CD8-positive, alpha-beta memory T cell (primary cell): ENCODE measurements around the gene MRC2. TPM values are rescaled to one million over a fixed set of nuclear protein-coding genes. Genes with fewer than 3 reads are reported as not detected.

Experiments used
- CTCF ChIA-PET: fragments of 350-600 bp; sonication (Branson Sonifier 250); formaldehyde crosslinking; loops from one replicate; lab custom pipeline; 2021; ENCODE audit warnings: antibody characterized with exemption; lab: Charles Lee
- POLR2A ChIA-PET: fragments of 350-600 bp; sonication (Branson Sonifier 250); formaldehyde crosslinking; loops from one replicate; lab custom pipeline; 2021; ENCODE audit warnings: antibody characterized with exemption; lab: Charles Lee
- DNase-seq, 5 donors: peaks; one replicate each; pipeline versions ENCODE4 v3.0.0 to v3.0.0-alpha.2; 2020 to 2022; ENCODE audit warnings: mixed read lengths in 1 of 5
- H3K27ac ChIP-seq: one replicate; pipeline ENCODE4 v1.7.0; 2013; ENCODE audit warnings: low read depth, mild to moderate bottlenecking, low read length, moderate library complexity
- H3K27me3 ChIP-seq: 2 replicates; pipeline ENCODE4 v1.7.0; 2013; ENCODE audit warnings: low read length, mild to moderate bottlenecking; ENCODE audit not compliant: insufficient read depth, poor library complexity, severe bottlenecking
- H3K36me3 ChIP-seq: 2 replicates; pipeline ENCODE4 v1.7.0; 2013; ENCODE audit warnings: mild to moderate bottlenecking, low read length, moderate library complexity; ENCODE audit not compliant: insufficient read depth
- H3K4me1 ChIP-seq: 2 replicates; pipeline ENCODE4 v1.7.0; 2013; ENCODE audit warnings: mild to moderate bottlenecking, low read length, moderate library complexity; ENCODE audit not compliant: insufficient read depth
- H3K4me3 ChIP-seq: 2 replicates; pipeline ENCODE4 v1.7.0; 2013; ENCODE audit warnings: mild to moderate bottlenecking, low read length
- H3K9me3 ChIP-seq: 2 replicates; pipeline ENCODE4 v1.7.0; 2013; ENCODE audit warnings: mild to moderate bottlenecking, low read length
- H3K27ac Mint-ChIP-seq, 8 donors: one replicate each; pipeline ENCODE4 v1.8.0; 2020 to 2021; ENCODE audit warnings: mixed read lengths in 8 of 8, mild to moderate bottlenecking in 6 of 8, inconsistent platforms in 3 of 8, moderate library complexity in 3 of 8
- H3K27me3 Mint-ChIP-seq, 2 donors: one replicate each; pipeline ENCODE4 v1.8.0; 2020 to 2021; ENCODE audit warnings: mixed read lengths in 2 of 2, mild to moderate bottlenecking in 1 of 2, moderate library complexity in 1 of 2
- H3K36me3 Mint-ChIP-seq, 3 donors: one replicate each; pipeline ENCODE4 v1.8.0; 2020 to 2021; ENCODE audit warnings: mixed read lengths in 3 of 3, inconsistent platforms in 1 of 3, mild to moderate bottlenecking in 1 of 3
- H3K4me1 Mint-ChIP-seq, 3 donors: one replicate each; pipeline ENCODE4 v1.8.0; 2020 to 2021; ENCODE audit warnings: mixed read lengths in 3 of 3, inconsistent platforms in 1 of 3, mild to moderate bottlenecking in 1 of 3
- H3K4me3 Mint-ChIP-seq, 7 donors: one replicate each; pipeline ENCODE4 v1.8.0; 2020 to 2021; ENCODE audit warnings: mixed read lengths in 7 of 7, mild to moderate bottlenecking in 6 of 7, moderate library complexity in 4 of 7, inconsistent platforms in 2 of 7
- H3K9me3 Mint-ChIP-seq, 5 donors: one replicate each; pipeline ENCODE4 v1.8.0; 2020 to 2022; ENCODE audit warnings: mixed read lengths in 5 of 5, mild to moderate bottlenecking in 3 of 5, moderate library complexity in 2 of 5, inconsistent platforms in 1 of 5
- polyA plus RNA-seq: library from polyadenylated mRNA; unstranded; fragments of 300-500 nt; fragmentation: Illumina TruSeq; gene quantifications from one replicate; pipeline ENCODE4 v1.2.3, GENCODE V29; 2021
- total RNA-seq, 2 experiments: library from RNA; stranded (reverse); gene quantifications; one replicate each; pipeline ENCODE4 v1.2.3, GENCODE V29; 2021

Gene MRC2
- total and polyA plus RNA-seq, 3 experiments from 2014 or later: 0.08 to 10.2 (median 10.0) TPM

DNA sequence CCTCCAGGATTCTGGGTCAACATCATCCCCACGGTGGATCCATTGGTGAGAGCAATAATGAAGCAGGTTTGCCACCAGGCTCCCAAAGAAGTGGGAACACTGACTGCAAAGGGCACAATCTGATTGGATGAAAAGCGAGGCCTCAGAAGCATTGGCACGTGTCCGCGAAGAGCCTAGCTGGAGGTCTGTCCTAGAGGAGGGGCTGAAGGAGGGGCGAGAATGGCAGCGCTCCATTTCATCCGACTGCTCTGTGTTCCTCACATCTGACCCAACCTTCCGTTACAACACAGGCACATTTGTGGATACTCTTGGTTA, 79.9 kb downstream of the MRC2 start:
- no peak for DNase-seq
- no peaks in the 10 kb centered on the region for H3K36me3 ChIP-seq
- H3K36me3 Mint-ChIP-seq: no peaks in the 10 kb centered on the region
- ChIA-PET CTCF (interaction anchor here (0.9 kb wide), 1 partner anchor 258 kb away, joined by 3 read pairs; the partner anchor contains the start of gene TANC2), POLR2A (no interaction called here)
- H3K9me3 ChIP-seq: no peaks in the 10 kb centered on the region
- H3K27ac ChIP-seq: no peak overlapping the region
- no peak overlapping the region for H3K4me3 ChIP-seq
- H3K4me1 ChIP-seq: peaks cover 6% of the 10 kb centered on the region
- peaks cover 0 to 4% (median 0%) of the 10 kb centered on the region in 5 donors for H3K9me3 Mint-ChIP-seq
- H3K27me3 Mint-ChIP-seq: peaks cover 0 to 2% of the 10 kb centered on the region in 2 donors
- peaks cover 7 to 12% (median 8%) of the 10 kb centered on the region in 3 donors for H3K4me1 Mint-ChIP-seq
- H3K27ac Mint-ChIP-seq: peak overlapping the region in 1 of 8 donors; percentile 84
- H3K27me3 ChIP-seq: peaks cover 3% of the 10 kb centered on the region
- H3K4me3 Mint-ChIP-seq: no peak overlapping the region

DNA sequence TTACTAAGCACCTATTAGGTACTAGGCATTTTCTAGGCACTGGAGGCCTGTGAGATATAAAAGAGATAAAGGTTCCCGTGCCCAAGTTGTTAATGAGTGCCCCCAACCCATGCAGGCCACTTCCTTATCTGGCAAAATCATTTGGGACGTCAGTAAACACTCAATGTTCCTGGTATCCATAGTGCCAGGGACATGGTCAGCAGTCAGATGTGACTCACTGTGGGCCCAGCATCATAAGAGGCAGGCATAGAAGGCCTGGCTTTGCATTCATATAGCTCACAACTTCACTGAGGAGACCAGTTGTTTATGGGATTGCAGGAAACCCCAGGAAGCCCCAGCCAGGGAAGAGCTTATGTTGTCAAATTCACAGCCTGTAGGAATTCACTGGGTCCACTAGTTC, 81.1 kb downstream of the MRC2 start:
- H3K27me3 ChIP-seq: peaks cover 3% of the 10 kb centered on the region
- ChIA-PET POLR2A (no interaction called here), CTCF (interaction anchor here (1.4 kb wide), 1 partner anchor 16 kb away, joined by 4 read pairs; no protein-coding TSS in a partner anchor)
- Mint-ChIP-seq H3K4me1 (peaks cover 5 to 12% (median 7%) of the 10 kb centered on the region in 3 donors), H3K4me3 (peak overlapping the region in 1 of 7 donors; percentile 37), H3K36me3 (no peaks in the 10 kb centered on the region), H3K27ac (peak overlapping the region in 2 of 8 donors; percentile 41 to 47), H3K27me3 (peaks cover 0 to 2% of the 10 kb centered on the region in 2 donors), H3K9me3 (peaks cover 0 to 4% (median 0%) of the 10 kb centered on the region in 5 donors)
- no peak overlapping the region for H3K4me3 ChIP-seq
- no peaks in the 10 kb centered on the region for H3K9me3 ChIP-seq
- DNase-seq: no peak
- peaks cover 6% of the 10 kb centered on the region for H3K4me1 ChIP-seq
- H3K27ac ChIP-seq: no peak overlapping the region
- no peaks in the 10 kb centered on the region for H3K36me3 ChIP-seq

DNA sequence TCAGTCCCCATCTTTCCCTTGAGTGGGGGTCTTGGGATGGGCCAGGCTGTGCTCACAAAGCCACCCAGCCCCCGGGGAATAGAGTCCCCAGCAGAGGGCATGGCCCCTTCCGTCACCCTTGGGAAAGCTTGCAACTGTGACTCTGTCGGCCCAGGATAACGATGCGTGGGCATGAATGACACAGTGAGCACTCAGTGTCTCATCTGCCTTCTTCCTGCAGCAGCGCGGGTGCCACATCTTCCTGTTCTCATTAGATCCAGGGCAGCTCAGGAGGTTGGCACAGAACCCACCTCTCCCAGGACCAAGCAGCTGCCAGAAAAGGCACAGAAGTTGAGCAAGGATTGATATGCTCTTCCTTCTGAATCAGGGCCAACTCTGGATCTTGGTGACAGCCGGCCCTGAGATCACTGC, 84.7 kb downstream of the MRC2 start:
- CTCF ChIA-PET: no interaction called here
- no peaks in the 10 kb centered on the region for H3K4me1 ChIP-seq
- H3K9me3 ChIP-seq: no peaks in the 10 kb centered on the region
- H3K27ac ChIP-seq: no peak overlapping the region
- H3K36me3 ChIP-seq: no peaks in the 10 kb centered on the region
- H3K36me3 Mint-ChIP-seq: no peaks in the 10 kb centered on the region
- H3K4me1 Mint-ChIP-seq: no peaks in the 10 kb centered on the region
- peaks cover 0 to 4% (median 0%) of the 10 kb centered on the region in 5 donors for H3K9me3 Mint-ChIP-seq
- no peak overlapping the region for H3K4me3 ChIP-seq
- no peaks in the 10 kb centered on the region for H3K27me3 Mint-ChIP-seq
- H3K4me3 Mint-ChIP-seq: no peak overlapping the region
- POLR2A ChIA-PET: no interaction called here
- peak overlapping the region in 3 of 8 donors; percentile 5 to 74 (median 60) for H3K27ac Mint-ChIP-seq
- H3K27me3 ChIP-seq: no peaks in the 10 kb centered on the region
- no peak for DNase-seq

DNA sequence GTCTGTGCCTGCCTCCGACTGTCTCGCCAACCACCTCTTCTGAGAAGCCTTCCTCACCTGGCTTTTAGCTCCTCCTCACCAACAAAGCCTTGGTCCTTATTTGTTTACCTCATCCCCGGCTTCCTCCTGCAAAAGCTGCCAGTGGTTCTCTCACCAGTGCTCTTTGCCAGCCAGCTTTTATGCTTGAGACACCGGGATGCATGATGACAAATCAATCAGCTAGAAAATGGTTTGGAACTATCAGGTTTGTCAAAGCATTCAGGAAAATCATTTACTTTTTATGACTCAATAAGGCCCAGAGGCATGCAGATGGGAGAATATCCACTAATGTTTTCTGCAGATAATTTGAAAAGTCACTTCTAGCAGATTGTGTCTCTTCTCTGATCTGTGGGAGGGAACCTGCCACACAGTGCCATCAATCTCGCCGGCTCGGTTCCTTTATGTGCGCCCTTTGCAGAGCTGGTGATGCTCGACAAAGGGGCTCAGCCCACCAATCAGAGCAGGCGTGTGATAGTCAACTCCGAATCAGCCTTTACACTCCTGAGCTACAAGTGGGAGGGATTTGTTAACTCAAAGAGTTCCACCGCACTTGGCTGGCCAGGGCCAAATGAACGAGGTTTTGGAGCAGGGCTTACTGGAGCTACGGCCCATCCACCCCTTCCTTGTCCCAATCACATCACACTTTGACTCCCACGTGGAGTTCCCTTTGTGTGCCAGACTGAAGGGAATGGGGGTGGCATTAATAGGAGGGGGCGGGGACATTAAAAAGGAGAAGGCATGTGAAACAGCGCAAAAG, 85.8 kb downstream of the MRC2 start:
- peaks cover 0 to 4% (median 0%) of the 10 kb centered on the region in 5 donors for H3K9me3 Mint-ChIP-seq
- no peak for DNase-seq
- no peaks in the 10 kb centered on the region for H3K36me3 Mint-ChIP-seq
- no peak overlapping the region for H3K27ac ChIP-seq
- no peak overlapping the region for H3K4me3 ChIP-seq
- no peaks in the 10 kb centered on the region for H3K27me3 ChIP-seq
- H3K9me3 ChIP-seq: no peaks in the 10 kb centered on the region
- no peaks in the 10 kb centered on the region for H3K27me3 Mint-ChIP-seq
- peak overlapping the region in 2 of 8 donors; percentile 23 to 32 for H3K27ac Mint-ChIP-seq
- POLR2A ChIA-PET: no interaction called here
- CTCF ChIA-PET: interaction anchor here (1.1 kb wide), 1 partner anchor 11 kb away, joined by 3 read pairs; no protein-coding TSS in a partner anchor
- H3K4me1 ChIP-seq: no peaks in the 10 kb centered on the region
- no peaks in the 10 kb centered on the region for H3K4me1 Mint-ChIP-seq
- no peak overlapping the region for H3K4me3 Mint-ChIP-seq
- H3K36me3 ChIP-seq: no peaks in the 10 kb centered on the region

DNA sequence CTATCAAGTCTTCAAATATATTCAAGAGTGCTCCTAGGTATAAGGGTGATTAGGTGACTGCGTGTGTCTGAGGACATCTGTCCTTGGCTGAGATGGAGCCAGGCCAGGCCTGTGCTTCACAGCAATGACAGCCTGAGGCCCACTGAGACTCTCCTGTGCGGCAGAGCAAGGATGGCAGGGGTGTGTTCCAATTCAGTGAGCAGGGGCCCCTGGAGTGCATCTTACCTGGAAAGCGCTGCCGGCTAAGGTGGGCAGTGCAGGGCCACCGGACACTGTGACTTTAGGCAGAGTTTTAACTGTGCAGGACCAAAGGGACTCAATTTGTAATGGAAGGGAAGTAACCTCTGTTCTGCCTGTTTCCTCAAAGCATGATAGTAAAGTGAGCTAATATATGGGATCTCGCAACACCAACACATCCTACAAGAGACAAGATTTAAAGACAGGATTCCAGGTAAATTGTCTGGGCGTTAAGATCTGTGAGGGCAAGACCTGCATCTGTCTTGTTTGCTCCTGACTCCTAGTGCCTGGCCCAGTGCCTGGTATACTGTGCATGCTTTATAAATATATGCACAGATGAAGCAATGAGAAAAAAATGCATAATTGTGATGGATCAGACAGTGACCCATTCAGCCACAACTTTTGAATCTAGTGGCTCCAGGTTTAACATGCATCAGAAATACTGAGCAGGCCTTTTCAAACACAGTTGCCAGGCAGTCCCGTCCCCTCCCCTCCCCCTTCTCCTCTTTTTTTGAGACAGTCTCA, 86.7 kb downstream of the MRC2 start:
- H3K4me1 Mint-ChIP-seq: no peaks in the 10 kb centered on the region
- ChIA-PET POLR2A (no interaction called here), CTCF (interaction anchor here (1.1 kb wide), 1 partner anchor 10 kb away, joined by 3 read pairs; no protein-coding TSS in a partner anchor)

DNA sequence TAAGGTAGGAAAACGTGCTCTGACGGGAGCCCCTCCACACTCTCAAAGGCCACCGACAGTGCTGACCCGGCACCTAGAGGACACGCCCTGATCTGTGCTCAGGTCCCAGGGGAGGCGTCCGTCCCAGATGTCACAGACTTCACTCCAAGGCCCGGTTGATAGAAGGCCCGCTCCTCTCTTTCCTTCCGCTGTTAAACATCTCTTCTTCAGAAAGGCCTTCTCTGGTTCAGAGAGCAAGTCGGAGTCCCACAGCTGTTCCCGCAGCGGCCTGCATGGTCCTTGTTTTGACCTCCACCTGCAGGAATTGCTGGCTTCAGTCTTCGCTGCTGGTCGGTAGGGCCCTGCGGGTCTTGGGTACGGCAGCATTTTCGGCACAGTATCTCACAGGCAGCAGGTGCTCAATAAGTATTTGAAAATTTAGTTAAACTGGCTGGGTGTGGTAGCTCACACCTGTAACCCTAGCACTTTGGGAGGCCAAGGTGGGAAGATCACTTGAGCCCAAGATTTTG, 88.5 kb downstream of the MRC2 start:
- H3K4me3 Mint-ChIP-seq: no peak overlapping the region
- peaks cover 0 to 3% (median 0%) of the 10 kb centered on the region in 5 donors for H3K9me3 Mint-ChIP-seq
- no peak overlapping the region for H3K27ac Mint-ChIP-seq
- Histone ChIP-seq H3K36me3 (no peaks in the 10 kb centered on the region), H3K4me3 (no peak overlapping the region), H3K9me3 (no peaks in the 10 kb centered on the region), H3K4me1 (no peaks in the 10 kb centered on the region), H3K27me3 (no peaks in the 10 kb centered on the region), H3K27ac (no peak overlapping the region)
- no peak for DNase-seq
- no peaks in the 10 kb centered on the region for H3K27me3 Mint-ChIP-seq
- peaks cover 0 to 6% (median 5%) of the 10 kb centered on the region in 3 donors for H3K4me1 Mint-ChIP-seq
- H3K36me3 Mint-ChIP-seq: peaks cover 0 to 5% (median 0%) of the 10 kb centered on the region in 3 donors
- ChIA-PET POLR2A (no interaction called here), CTCF (no interaction called here)

More for the DNA sequence above, 86.7 kb downstream of the MRC2 start:
- H3K27me3 Mint-ChIP-seq: no peaks in the 10 kb centered on the region
- H3K4me1 ChIP-seq: no peaks in the 10 kb centered on the region
- H3K36me3 Mint-ChIP-seq: no peaks in the 10 kb centered on the region
- H3K27me3 ChIP-seq: no peaks in the 10 kb centered on the region
- no peak overlapping the region for H3K4me3 ChIP-seq
- no peak overlapping the region for H3K27ac ChIP-seq
- no peak overlapping the region for H3K27ac Mint-ChIP-seq
- no peaks in the 10 kb centered on the region for H3K36me3 ChIP-seq
- H3K9me3 ChIP-seq: no peaks in the 10 kb centered on the region
- H3K9me3 Mint-ChIP-seq: no peaks in the 10 kb centered on the region
- DNase-seq: no peak
- no peak overlapping the region for H3K4me3 Mint-ChIP-seq

DNA sequence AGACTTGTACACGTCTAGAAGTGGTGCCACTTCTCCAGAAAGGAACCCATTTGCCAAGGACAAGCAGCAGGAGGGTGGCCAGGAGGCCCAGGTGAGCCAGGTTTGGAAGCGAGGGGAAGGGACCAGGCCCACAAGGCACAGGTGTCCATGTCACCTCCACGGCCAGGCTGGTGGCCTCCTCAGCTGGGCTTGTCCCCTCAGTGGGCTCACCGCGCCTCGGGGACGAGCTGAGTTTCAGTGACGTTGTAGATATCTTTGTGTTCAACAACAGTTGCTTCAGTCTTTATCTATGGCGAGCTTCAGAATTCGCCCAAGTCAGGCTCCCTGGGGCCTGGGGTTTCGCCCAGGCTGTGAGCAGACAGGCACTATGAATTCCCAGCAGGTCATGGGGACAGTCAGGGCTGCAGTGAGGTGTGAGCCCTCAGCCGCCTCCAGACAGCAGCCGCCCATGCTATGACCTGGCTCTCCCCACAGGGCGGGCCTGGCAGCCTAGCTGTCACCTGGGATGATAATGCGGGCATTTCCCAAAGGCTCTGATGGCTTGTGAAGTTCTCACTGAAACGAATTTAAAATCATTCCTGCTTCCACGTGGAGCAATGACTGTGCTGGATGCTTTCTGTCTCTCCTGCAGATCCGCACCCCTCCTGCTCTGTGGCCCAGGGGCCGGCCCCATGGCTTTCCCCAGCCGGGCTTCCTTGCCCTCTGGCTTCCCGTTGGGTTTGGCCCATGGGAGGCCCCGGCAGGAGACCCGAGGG, 89.5 kb downstream of the MRC2 start:
- ChIA-PET CTCF (interaction anchor here (1.3 kb wide), 1 partner anchor 11 kb away, joined by 3 read pairs; no protein-coding TSS in a partner anchor), POLR2A (no interaction called here)
- no peaks in the 10 kb centered on the region for H3K4me1 ChIP-seq
- H3K4me3 Mint-ChIP-seq: no peak overlapping the region
- peaks cover 0 to 3% (median 0%) of the 10 kb centered on the region in 5 donors for H3K9me3 Mint-ChIP-seq
- H3K36me3 ChIP-seq: no peaks in the 10 kb centered on the region
- H3K27me3 ChIP-seq: no peaks in the 10 kb centered on the region
- H3K4me3 ChIP-seq: no peak overlapping the region
- no peak overlapping the region for H3K27ac ChIP-seq
- peaks cover 0 to 5% (median 0%) of the 10 kb centered on the region in 3 donors for H3K36me3 Mint-ChIP-seq
- no peak overlapping the region for H3K27ac Mint-ChIP-seq
- H3K4me1 Mint-ChIP-seq: peaks cover 0 to 6% (median 5%) of the 10 kb centered on the region in 3 donors
- no peak for DNase-seq
- no peaks in the 10 kb centered on the region for H3K9me3 ChIP-seq
- H3K27me3 Mint-ChIP-seq: no peaks in the 10 kb centered on the region
